ENCODE data around the gene COQ4. TPM values are rescaled to one million over a fixed set of nuclear protein-coding genes. Genes with fewer than 3 reads are reported as not detected.
A peak's percentile ranks its signal among the peaks of the same experiment; 100 is the strongest.
"Not testable (repeated sequence)": the region's sequence is repeated elsewhere in the genome, so short reads cannot be mapped to it uniquely, and the experiment has no call there.

The COQ4 gene
- 203 TPM for polyA plus RNA-seq (2012; ENCODE audit: insufficient read depth, insufficient read length, low read depth)

DNA sequence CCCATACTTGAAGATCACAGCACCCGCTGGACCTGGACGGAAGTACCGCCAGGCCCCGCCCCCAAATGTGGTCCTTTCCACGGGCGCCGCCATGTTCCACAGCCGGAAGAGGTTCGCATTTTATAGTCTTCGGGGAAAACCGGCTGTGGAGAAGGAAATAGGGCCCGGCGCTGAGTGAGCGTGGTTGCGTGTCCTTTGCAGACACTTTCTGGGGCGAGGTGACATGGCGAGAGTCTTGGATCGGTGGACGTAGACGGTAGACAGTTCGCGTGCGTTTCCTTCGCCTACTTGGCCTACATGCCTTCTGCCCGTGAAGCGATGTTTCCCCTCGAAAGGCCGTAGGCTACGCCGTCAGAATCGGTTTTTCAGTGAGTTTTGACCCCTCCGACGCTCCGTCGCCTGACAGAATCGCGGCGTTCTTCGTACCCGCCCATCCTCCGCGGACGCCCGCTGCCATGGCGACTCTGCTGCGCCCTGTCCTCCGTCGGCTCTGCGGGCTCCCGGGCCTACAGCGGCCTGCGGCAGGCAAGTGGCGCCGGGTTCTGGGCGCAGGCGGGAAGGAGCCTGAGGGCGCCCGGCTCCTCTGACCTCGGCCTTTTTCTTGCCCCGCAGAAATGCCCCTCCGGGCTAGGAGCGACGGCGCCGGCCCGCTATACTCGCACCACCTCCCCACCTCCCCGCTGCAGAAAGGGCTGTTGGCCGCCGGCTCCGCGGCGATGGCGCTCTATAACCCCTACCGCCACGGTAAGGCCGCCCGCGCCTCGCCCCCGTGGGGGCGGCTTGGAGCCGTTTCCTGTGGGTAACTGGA is at the start of gene COQ4, which contains the start of gene TRUB2:
Gene COQ4, plus strand, starts transcription at position 436 of the 808 bp plus-strand sequence. Its CDS starts 20 bp downstream, at position 456.
Gene TRUB2, minus strand, starts transcription at position 44 of the 808 bp plus-strand sequence. Its CDS starts 39 bp downstream, at position 5.
- Histone ChIP-seq H3K36me3 (peaks cover 36% of the 10 kb centered on the region), H3K9me3 (no peaks in the 10 kb centered on the region), H3K27me3 (no peaks in the 10 kb centered on the region), H3K4me1 (no peaks in the 10 kb centered on the region), H3K4me3 (ENCODE audit: low read depth, low read length) (peak within 1 kb of the TSS; percentile 71)
- peak; percentile 96 for DNase-seq
- TF ChIP-seq, protein P1, sequence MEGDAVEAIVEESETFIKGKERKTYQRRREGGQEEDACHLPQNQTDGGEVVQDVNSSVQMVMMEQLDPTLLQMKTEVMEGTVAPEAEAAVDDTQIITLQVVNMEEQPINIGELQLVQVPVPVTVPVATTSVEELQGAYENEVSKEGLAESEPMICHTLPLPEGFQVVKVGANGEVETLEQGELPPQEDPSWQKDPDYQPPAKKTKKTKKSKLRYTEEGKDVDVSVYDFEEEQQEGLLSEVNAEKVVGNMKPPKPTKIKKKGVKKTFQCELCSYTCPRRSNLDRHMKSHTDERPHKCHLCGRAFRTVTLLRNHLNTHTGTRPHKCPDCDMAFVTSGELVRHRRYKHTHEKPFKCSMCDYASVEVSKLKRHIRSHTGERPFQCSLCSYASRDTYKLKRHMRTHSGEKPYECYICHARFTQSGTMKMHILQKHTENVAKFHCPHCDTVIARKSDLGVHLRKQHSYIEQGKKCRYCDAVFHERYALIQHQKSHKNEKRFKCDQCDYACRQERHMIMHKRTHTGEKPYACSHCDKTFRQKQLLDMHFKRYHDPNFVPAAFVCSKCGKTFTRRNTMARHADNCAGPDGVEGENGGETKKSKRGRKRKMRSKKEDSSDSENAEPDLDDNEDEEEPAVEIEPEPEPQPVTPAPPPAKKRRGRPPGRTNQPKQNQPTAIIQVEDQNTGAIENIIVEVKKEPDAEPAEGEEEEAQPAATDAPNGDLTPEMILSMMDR (IDR thresholded peaks at IDR 0.05; ENCODE audit: low read depth, low read length), result no peak

DNA sequence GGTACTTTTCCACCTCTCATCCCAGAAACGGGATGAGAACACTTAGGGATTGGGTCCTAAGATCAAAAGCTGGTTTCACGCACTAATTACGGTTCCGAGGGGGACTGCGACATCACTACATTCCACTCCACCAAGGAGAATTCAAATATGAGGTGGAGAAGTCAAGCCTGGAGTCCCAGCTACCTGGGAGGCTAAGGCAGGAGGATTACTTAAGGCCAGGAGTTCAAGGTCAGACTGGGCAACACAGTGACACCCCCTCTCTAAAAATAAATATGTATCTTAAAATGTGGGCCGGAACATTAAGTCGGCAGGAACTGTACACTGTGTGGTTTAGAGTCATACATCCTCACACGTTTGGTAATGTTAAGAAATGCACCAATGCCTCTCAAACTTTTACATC is 48.4 kb upstream of the COQ4 start:
- TF ChIP-seq, protein P1 (IDR thresholded peaks at IDR 0.05; ENCODE audit: low read depth, low read length), result no peak
- Histone ChIP-seq H3K9me3 (no peaks in the 10 kb centered on the region), H3K4me3 (ENCODE audit: low read depth, low read length) (no peak overlapping the region), H3K36me3 (no peaks in the 10 kb centered on the region), H3K27me3 (no peaks in the 10 kb centered on the region), H3K4me1 (no peaks in the 10 kb centered on the region)
- DNase-seq, result no peak

DNA sequence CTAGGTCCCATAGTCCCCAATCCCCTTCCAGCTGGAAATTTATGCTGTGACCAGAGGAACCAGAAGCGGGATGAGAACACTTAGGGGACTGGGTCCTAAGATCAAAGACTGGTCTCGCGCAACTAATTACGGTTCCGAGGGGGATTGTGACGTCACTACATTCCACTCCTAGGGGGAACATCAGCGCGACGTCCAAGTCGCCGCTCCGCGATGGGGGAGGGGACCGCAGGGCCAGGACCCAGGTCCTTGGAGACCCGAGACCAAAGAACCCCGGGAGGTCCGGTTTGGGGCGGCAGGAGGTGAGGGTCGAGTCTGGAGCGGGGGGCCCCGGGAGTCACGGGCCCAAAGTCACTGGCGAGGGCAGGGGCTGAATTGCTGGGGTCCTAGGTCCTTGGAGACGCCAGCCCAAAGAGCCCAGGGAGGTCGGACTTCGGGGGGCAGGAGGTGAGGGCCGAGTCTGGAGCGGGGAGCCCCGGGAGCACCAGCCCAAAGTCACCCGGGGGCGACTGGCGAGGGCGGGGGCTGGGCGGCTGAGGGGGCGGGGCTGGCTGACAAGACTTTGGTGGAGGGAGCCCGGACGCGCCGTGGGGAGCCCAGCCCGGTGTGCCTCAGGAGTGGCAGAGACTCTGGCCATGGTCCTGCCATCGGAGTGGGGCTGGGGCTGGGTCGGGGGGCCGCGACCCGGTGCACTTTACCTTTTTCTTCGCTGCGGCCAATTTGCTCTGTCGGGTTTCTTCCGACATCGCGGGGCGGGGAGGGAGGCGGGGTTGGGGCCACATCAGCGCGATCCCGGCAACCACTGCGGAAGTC is 47.2 kb upstream of the COQ4 start, which contains the start of gene GOLGA2:
Gene GOLGA2, minus strand, starts transcription at position 810 of the 810 bp plus-strand sequence. Its CDS starts 31 bp downstream, at position 779.
- H3K9me3 ChIP-seq, result no peaks in the 10 kb centered on the region
- H3K27me3 ChIP-seq, result no peaks in the 10 kb centered on the region
- no peaks in the 10 kb centered on the region for H3K4me1 ChIP-seq
- H3K36me3 ChIP-seq, result no peaks in the 10 kb centered on the region
- peak within 1 kb of the TSS; percentile 90 for H3K4me3 ChIP-seq (ENCODE audit: low read depth, low read length)
- TF ChIP-seq, protein P1 (IDR thresholded peaks at IDR 0.05; ENCODE audit: low read depth, low read length), result no peak
- peak; percentile 34 for DNase-seq

DNA sequence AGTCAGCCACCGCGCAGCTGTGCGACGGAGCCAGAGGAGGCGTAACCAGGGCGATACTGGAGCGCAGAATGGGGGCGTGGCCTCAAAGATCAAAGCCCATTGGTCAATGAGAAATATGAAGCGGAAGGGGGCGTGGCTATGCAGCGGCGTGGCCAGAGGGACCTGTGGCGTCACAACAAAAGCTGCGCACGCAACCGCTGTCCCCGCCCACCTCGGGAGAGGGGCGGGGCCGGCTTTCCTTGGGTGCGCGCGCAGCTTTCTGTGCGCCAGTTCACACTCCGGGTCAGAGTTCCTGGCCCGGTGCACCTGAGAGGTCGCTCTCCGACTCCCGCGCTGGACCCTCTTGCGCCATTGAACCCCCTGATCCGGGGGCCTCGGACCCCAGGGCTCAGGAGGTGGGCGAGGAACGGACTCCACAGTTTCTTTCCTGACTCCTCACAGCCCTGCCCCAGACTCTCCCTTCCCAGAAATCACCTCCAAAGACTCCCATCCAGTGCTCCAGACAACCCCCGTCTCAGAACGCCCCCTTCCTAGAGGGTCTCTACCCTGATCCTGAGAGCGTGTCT is 46.5 kb upstream of the COQ4 start, which contains the start of gene SWI5:
Gene SWI5, plus strand, starts transcription at position 269 of the 566 bp plus-strand sequence.
- peak; percentile 100 for DNase-seq
- Histone ChIP-seq H3K27me3 (no peaks in the 10 kb centered on the region), H3K4me1 (no peaks in the 10 kb centered on the region), H3K9me3 (no peaks in the 10 kb centered on the region), H3K36me3 (no peaks in the 10 kb centered on the region), H3K4me3 (ENCODE audit: low read depth, low read length) (peak within 1 kb of the TSS; percentile 90)
- TF ChIP-seq, protein P1 (IDR thresholded peaks at IDR 0.05; ENCODE audit: low read depth, low read length), result no peak

DNA sequence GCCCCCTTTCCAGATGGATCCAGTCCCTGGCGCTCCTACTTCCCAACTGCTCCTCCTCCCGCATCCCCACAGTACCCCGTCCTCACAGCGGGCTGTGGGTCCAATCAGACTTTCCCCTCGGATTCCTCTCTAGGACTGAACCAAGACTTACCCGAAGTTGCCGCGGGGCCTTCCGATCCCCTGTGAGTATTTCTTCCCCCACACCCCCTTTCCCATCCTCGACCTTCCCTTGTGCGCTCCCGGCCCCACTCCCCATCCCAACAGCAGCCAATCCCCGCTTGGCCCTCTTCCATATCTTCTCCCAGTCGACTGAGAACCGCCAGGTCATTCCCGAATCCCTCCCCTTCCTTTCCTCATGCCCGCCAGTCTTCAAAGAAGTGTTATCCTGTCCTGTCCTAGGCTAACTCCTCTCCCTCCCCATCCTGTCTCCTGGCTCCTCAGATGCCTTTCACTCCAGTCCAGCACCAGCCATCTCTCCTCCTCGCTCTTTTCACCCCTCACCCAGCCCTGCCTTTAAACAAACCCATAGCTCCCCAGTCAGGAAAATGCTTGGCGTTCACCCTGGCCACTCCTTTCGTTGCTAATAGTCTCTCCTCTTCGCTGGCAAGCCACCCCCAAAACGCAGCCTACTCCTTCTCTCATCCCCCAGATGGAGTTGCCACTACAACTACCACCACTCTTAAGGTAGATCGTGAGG is 45.9 kb upstream of the COQ4 start:
- H3K36me3 ChIP-seq, result no peaks in the 10 kb centered on the region
- peak; percentile 39 for DNase-seq
- no peaks in the 10 kb centered on the region for H3K4me1 ChIP-seq
- TF ChIP-seq, protein P1 (IDR thresholded peaks at IDR 0.05; ENCODE audit: low read depth, low read length), result no peak
- peak overlapping the region; percentile 90 for H3K4me3 ChIP-seq (ENCODE audit: low read depth, low read length)
- no peaks in the 10 kb centered on the region for H3K27me3 ChIP-seq
- H3K9me3 ChIP-seq, result no peaks in the 10 kb centered on the region

DNA sequence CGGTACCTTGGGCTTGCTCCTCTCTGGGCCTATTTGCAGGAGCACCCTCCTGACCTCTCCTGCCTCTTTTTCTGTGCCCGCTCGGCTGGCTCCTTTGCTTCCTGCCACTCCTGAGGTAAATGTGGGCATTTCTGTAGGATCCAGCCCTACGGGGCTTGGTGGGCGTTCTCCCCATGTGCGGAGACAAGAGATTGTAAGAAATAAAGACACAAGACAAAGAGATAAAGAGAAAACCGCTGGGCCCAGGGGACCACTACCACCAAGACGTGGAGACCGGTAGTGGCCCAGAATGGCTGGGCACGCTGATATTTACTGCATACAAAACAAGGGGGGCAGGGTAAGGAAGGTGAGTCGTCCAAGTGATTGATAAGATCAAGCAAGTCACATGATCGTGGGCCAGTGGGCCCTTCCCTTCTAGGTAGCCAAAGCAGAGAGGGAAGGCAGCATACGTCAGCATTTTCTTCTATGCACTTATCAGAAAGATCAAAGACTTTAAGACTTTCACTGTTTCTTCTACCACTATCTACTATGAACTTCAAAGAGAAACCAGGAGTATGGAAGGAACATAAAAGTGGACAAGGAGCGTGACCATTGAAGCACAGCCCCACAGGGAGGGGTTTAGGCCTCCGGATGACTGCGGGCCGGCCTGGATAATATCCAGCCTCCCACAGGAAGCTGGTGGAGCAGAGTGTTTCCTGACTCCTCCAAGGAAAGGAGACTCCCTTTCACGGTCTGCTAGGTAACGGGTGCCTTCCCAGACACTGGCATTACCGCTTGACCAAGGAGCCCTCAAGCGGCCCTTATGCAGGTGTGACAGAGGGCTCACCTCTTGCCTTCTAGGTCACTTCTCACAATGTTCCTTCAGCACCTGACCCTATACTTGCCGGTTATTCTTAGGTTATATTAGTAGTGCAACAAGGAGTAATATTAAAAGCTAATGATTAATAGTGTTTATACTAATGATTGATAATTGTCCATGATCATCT is 43.3 kb upstream of the COQ4 start:
- not testable (repeated sequence) for H3K36me3 ChIP-seq; H3K27me3 ChIP-seq; H3K4me1 ChIP-seq; DNase-seq; H3K9me3 ChIP-seq; H3K4me3 ChIP-seq (ENCODE audit: low read depth, low read length)

All from BE2C (cell line).